Esophagus muscularis mucosa (tissue), 4 donors: ENCODE data around the gene ASB18. TPM values are rescaled to one million over a fixed set of nuclear protein-coding genes. Genes with fewer than 3 reads are reported as not detected.

Experiments used
- DNase-seq: peaks from one replicate; pipeline ENCODE4 v3.0.0-alpha.2; 2017; ENCODE audit errors: extremely low spot score
- H3K27ac ChIP-seq, 4 donors: fragments of 200-600 bp; sonication (generic); replicated peaks in 1 of 4; 1 replicate in 3 of 4; 2 replicates in 1 of 4; pipeline ENCODE4 v1.5.1; 2016 to 2019; ENCODE audit warnings: mild to moderate bottlenecking in 1 of 4
- H3K27me3 ChIP-seq, 4 donors: fragments of 200-600 bp; sonication (generic); one replicate each; pipeline versions ENCODE4 v1.5.1 to v1.6.0; 2016 to 2019
- H3K36me3 ChIP-seq, 4 donors: fragments of 200-600 bp; sonication (generic); one replicate each; pipeline ENCODE4 v1.5.1; 2016 to 2019
- H3K4me1 ChIP-seq, 4 donors: fragments of 200-600 bp; sonication (generic); one replicate each; pipeline ENCODE4 v1.5.1; 2016 to 2019
- H3K4me3 ChIP-seq, 4 donors: fragments of 200-600 bp; sonication (generic); 1 replicate in 2 of 4; 2 replicates in 2 of 4; pipeline ENCODE4 v1.5.1; 2016 to 2019; ENCODE audit warnings: mild to moderate bottlenecking in 4 of 4, moderate library complexity in 1 of 4
- H3K9me3 ChIP-seq, 4 donors: fragments of 200-600 bp; sonication (generic); 1 replicate in 3 of 4; 2 replicates in 1 of 4; pipeline ENCODE4 v1.5.1; 2016 to 2019
- CTCF ChIP-seq, 3 experiments: fragments of 200-600 bp in 2 of 3; fragments of 450-650 bp in 1 of 3; sonication (generic) in 2 of 3; IDR thresholded peaks; one replicate each; pipeline ENCODE4 v1.5.1; 2017 to 2019; ENCODE audit warnings: antibody characterized with exemption in 3 of 3, mild to moderate bottlenecking in 2 of 3, moderate library complexity in 1 of 3
- EP300 ChIP-seq: sonication (generic); formaldehyde crosslinking; IDR thresholded peaks from one replicate; pipeline ENCODE4 v1.6.1; 2017; ENCODE audit warnings: antibody characterized with exemption
- POLR2A ChIP-seq: fragments of 450-650 bp; IDR thresholded peaks from one replicate; pipeline ENCODE4 v1.6.1; 2017; ENCODE audit warnings: antibody characterized with exemption, moderate library complexity, mild to moderate bottlenecking, low read depth
- POLR2AphosphoS5 ChIP-seq, 2 donors: sonication (generic); formaldehyde crosslinking; IDR thresholded peaks; one replicate each; pipeline ENCODE4 v1.6.1; 2017; ENCODE audit warnings: antibody characterized with exemption in 2 of 2
- WGBS: methylation state at CpG from one replicate; pipeline ENCODE4 v1.1.5; 2018; 5-methylcytosine and 5-hydroxymethylcytosine counted together
- intact Hi-C: fragments of 100-400 bp; cut with DNase I; formaldehyde crosslinking; loops from one replicate; pipeline ENCODE4 v1.15.1; 2023
- total RNA-seq, 4 donors: library from RNA; depleted of rRNA; stranded (reverse); fragments of >200 nt; gene quantifications; one replicate each; pipeline versions ENCODE4 v1.1.0 to v1.2.1, GENCODE V29; 2016

Gene ASB18
- total RNA-seq, 4 donors from 2014 or later = not detected

- no peak overlapping the region for H3K27ac ChIP-seq
- peaks cover 0 to 12% (median 0%) of the 10 kb centered on the region in 4 donors for H3K4me1 ChIP-seq
- no peak for TF ChIP-seq EP300
- TF ChIP-seq POLR2AphosphoS5 (IDR thresholded peaks at IDR 0.05) = no peak
- no peak for TF ChIP-seq CTCF (IDR thresholded peaks at IDR 0.05)
- no peak for TF ChIP-seq POLR2A
- H3K36me3 ChIP-seq = no peaks in the 10 kb centered on the region
- DNase-seq = no peak
- peaks cover 0 to 16% (median 0%) of the 10 kb centered on the region in 4 donors for H3K27me3 ChIP-seq
- no peaks in the 10 kb centered on the region for H3K9me3 ChIP-seq
- intact Hi-C loops = no loop called here
- no peak overlapping the region for H3K4me3 ChIP-seq
- WGBS = 81% methylated on average over 3 of the region's 3 CpGs
Observed at GRCh38 chr2:236252602-236253001, 11.6 kb downstream of the ASB18 start.

- intact Hi-C loops = no loop called here
Observed at GRCh38 chr2:236250909-236251579, 13.2 kb downstream of the ASB18 start.

GRCh38 chr2:236250286-236250685 lies 13.9 kb downstream of the ASB18 start:
- TF ChIP-seq CTCF (IDR thresholded peaks at IDR 0.05) (no peak), EP300 (no peak)
- H3K4me1 ChIP-seq = peaks cover 0 to 12% (median 0%) of the 10 kb centered on the region in 4 donors
- H3K4me3 ChIP-seq = no peak overlapping the region
- intact Hi-C loops = no loop called here
- H3K9me3 ChIP-seq = no peaks in the 10 kb centered on the region
- no peaks in the 10 kb centered on the region for H3K36me3 ChIP-seq
- H3K27ac ChIP-seq = no peak overlapping the region
- WGBS = 58% methylated on average over 3 of the region's 3 CpGs
- no peak for DNase-seq
- peaks cover 0 to 14% (median 0%) of the 10 kb centered on the region in 4 donors for H3K27me3 ChIP-seq

More at GRCh38 chr2:236250909-236251579, 13.2 kb downstream of the ASB18 start:
- DNase-seq = no peak
- TF ChIP-seq POLR2A (no peak), POLR2AphosphoS5 (IDR thresholded peaks at IDR 0.05) (no peak), CTCF (IDR thresholded peaks at IDR 0.05) (no peak), EP300 (no peak)
- no peaks in the 10 kb centered on the region for H3K9me3 ChIP-seq
- no peak overlapping the region for H3K27ac ChIP-seq
- peaks cover 0 to 12% (median 0%) of the 10 kb centered on the region in 4 donors for H3K4me1 ChIP-seq
- H3K27me3 ChIP-seq = peaks cover 0 to 9% (median 0%) of the 10 kb centered on the region in 4 donors
- WGBS = 69% methylated on average over 13 of the region's 13 CpGs
- no peak overlapping the region for H3K4me3 ChIP-seq
- no peaks in the 10 kb centered on the region for H3K36me3 ChIP-seq

GRCh38 chr2:236249066-236249465 lies 15.1 kb downstream of the ASB18 start:
- intact Hi-C loops = no loop called here
- H3K27me3 ChIP-seq = peaks cover 0 to 19% (median 0%) of the 10 kb centered on the region in 4 donors
- DNase-seq = no peak
- H3K27ac ChIP-seq = no peak overlapping the region
- H3K36me3 ChIP-seq = no peaks in the 10 kb centered on the region
- no peaks in the 10 kb centered on the region for H3K9me3 ChIP-seq
- TF ChIP-seq CTCF (IDR thresholded peaks at IDR 0.05) (no peak), POLR2AphosphoS5 (IDR thresholded peaks at IDR 0.05) (no peak), POLR2A (no peak), EP300 (no peak)
- no peak overlapping the region for H3K4me3 ChIP-seq
- WGBS = 80% methylated on average over 2 of the region's 2 CpGs
- peaks cover 0 to 16% (median 0%) of the 10 kb centered on the region in 4 donors for H3K4me1 ChIP-seq
